Neural cell (in vitro differentiated cells): ENCODE measurements around the gene KRTAP4-1. TPM values are rescaled to one million over a fixed set of nuclear protein-coding genes. Genes with fewer than 3 reads are reported as not detected.

Source experiments
- H2AFZ ChIP-seq: fragments of 200-600, 300-800 bp; sonication (generic), shearing (Covaris generic); 2 replicates; pipeline ENCODE4 v1.6.0; 2014; ENCODE audit warnings: low read depth, mild to moderate bottlenecking, antibody characterized with exemption, low read length, moderate library complexity
- H3F3A ChIP-seq: fragments of 200-600 bp; shearing (Covaris generic); 2 replicates; pipeline ENCODE4 v1.6.1; 2016; ENCODE audit warnings: mild to moderate bottlenecking, moderate library complexity, mixed read lengths, antibody characterized with exemption, low read length; ENCODE audit not compliant: insufficient read depth, poor library complexity, severe bottlenecking
- H3K27ac ChIP-seq: fragments of 200-600, 300-800 bp; sonication (generic), shearing (Covaris generic); 2 replicates; pipeline ENCODE4 v1.5.1; 2014; ENCODE audit warnings: mild to moderate bottlenecking, low read length, moderate library complexity
- H3K27me3 ChIP-seq: fragments of 300-800, 200-600 bp; sonication (generic), shearing (Covaris generic); 2 replicates; pipeline ENCODE4 v1.6.0; 2014; ENCODE audit warnings: mild to moderate bottlenecking, low read depth, low read length, moderate library complexity; ENCODE audit not compliant: insufficient read depth
- H3K36me3 ChIP-seq: fragments of 300-800, 200-600 bp; sonication (generic), shearing (Covaris generic); 2 replicates; pipeline ENCODE4 v1.5.1; 2014; ENCODE audit warnings: mild to moderate bottlenecking, antibody characterized with exemption, low read length, moderate library complexity; ENCODE audit not compliant: insufficient read depth
- H3K4me2 ChIP-seq: fragments of 300-800, 200-600 bp; sonication (generic), shearing (Covaris generic); 2 replicates; pipeline ENCODE4 v1.6.0; 2014; ENCODE audit warnings: mild to moderate bottlenecking, low read length
- H3K4me3 ChIP-seq: fragments of 300-800, 200-600 bp; sonication (generic), shearing (Covaris generic); 2 replicates; pipeline ENCODE4 v1.5.1; 2014; ENCODE audit warnings: mild to moderate bottlenecking, low read length, moderate library complexity
- H3K79me2 ChIP-seq: fragments of 200-600 bp; shearing (Covaris generic); replicated peaks from 2 replicates; pipeline ENCODE4 v1.6.0; 2014; ENCODE audit warnings: mild to moderate bottlenecking, low read length, moderate library complexity; ENCODE audit not compliant: insufficient read depth
- H3K9ac ChIP-seq: fragments of 300-800, 200-600 bp; sonication (generic), shearing (Covaris generic); 2 replicates; pipeline ENCODE4 v1.6.1; 2016; ENCODE audit warnings: mild to moderate bottlenecking, low read length, mixed read lengths
- H3K9me2 ChIP-seq: fragments of 200-600 bp; shearing (Covaris generic); 2 replicates; pipeline ENCODE4 v1.6.1; 2016; ENCODE audit warnings: mild to moderate bottlenecking, low read length, mixed read lengths; ENCODE audit not compliant: insufficient read depth
- H3K9me3 ChIP-seq: fragments of 200-600, 300-800 bp; sonication (generic), shearing (Covaris generic); 2 replicates; pipeline ENCODE4 v1.6.1; 2016; ENCODE audit warnings: mild to moderate bottlenecking, mixed run types, low read length, moderate library complexity, mixed read lengths
- H4K20me1 ChIP-seq: fragments of 200-600 bp; shearing (Covaris generic); 2 replicates; pipeline ENCODE4 v1.6.1; 2016; ENCODE audit warnings: mild to moderate bottlenecking, mixed run types; ENCODE audit not compliant: insufficient read depth
- EP300 ChIP-seq: fragments of 450-650 bp; conservative IDR thresholded peaks from 2 replicates; pipeline ENCODE4 v1.6.1; 2014; ENCODE audit warnings: antibody characterized with exemption, mild to moderate bottlenecking, moderate library complexity; ENCODE audit not compliant: poor library complexity, severe bottlenecking
- EZH2 ChIP-seq: fragments of 200-600, 300-800 bp; shearing (Covaris generic), sonication (generic); IDR thresholded peaks from 2 replicates; pipeline ENCODE4 v1.6.1; 2014; ENCODE audit warnings: antibody characterized with exemption, low read length, borderline replicate concordance, mild to moderate bottlenecking; ENCODE audit not compliant: insufficient read depth, poor library complexity, severe bottlenecking
- MXI1 ChIP-seq: fragments of 450-650 bp; conservative IDR thresholded peaks from 2 replicates; pipeline ENCODE4 v1.6.1; 2014; ENCODE audit warnings: antibody characterized with exemption, mild to moderate bottlenecking; ENCODE audit not compliant: poor library complexity, severe bottlenecking
- POLR2AphosphoS5 ChIP-seq: IDR thresholded peaks from 2 replicates; pipeline ENCODE4 v1.6.1; 2012
- RAD21 ChIP-seq: fragments of 450-650 bp; conservative IDR thresholded peaks from 2 replicates; pipeline ENCODE4 v1.6.1; 2014; ENCODE audit warnings: antibody characterized with exemption, mild to moderate bottlenecking, moderate library complexity
- SMC3 ChIP-seq: fragments of 450-650 bp; conservative IDR thresholded peaks from 2 replicates; pipeline ENCODE4 v1.6.1; 2014; ENCODE audit warnings: antibody characterized with exemption, mild to moderate bottlenecking, moderate library complexity; ENCODE audit not compliant: poor library complexity
- TAF1 ChIP-seq: IDR thresholded peaks from 2 replicates; pipeline ENCODE4 v1.6.1; 2012; ENCODE audit warnings: low read depth
- polyA plus RNA-seq: library from polyadenylated mRNA; depleted of rRNA; stranded (reverse); fragments of >200 nt; gene quantifications from 2 replicates; pipeline ENCODE4 v1.2.3, GENCODE V29; 2014
- TF ChIP-seq, protein P1 (sequence below): IDR thresholded peaks from 2 replicates; pipeline ENCODE4 v1.6.1; 2012; ENCODE audit warnings: borderline replicate concordance
- TF ChIP-seq, protein P2 (sequence below): fragments of 450-650 bp; IDR thresholded peaks from 2 replicates; pipeline ENCODE4 v1.5.1; 2014; ENCODE audit warnings: antibody characterized with exemption, mild to moderate bottlenecking, moderate library complexity; ENCODE audit not compliant: poor library complexity, severe bottlenecking

KRTAP4-1 gene
- polyA plus RNA-seq, 1 donor from 2014 or later = not detected

DNA sequence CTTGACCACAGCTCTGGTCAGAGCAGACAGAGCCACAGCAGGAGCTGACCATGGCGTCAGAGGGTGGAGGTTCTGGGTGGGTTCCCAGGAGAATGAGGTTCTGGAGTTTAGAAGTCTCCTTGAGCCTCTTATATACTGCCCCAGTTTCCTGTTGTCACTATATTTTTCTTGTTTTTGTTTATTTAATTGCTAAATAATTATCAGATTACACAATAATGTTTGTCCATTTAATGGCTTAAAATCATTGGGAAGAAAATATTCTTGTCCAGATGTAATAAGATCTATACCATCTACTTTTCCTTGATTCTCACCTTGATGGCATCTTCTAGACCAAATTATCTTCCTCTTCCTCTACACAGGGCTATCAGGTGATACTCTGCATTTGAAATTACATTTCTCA is 16.6 kb downstream of the KRTAP4-1 start, which contains the start of gene KRTAP4-3:
Gene KRTAP4-3, minus strand, starts transcription at position 101 of the 400 bp plus-strand sequence. Its CDS starts 49 bp downstream, at position 52.
- Histone ChIP-seq H3K79me2 (no peaks in the 10 kb centered on the region), H3K9ac (no peak within 1 kb of the TSS), H4K20me1 (no peaks in the 10 kb centered on the region), H3K4me3 (no peak within 1 kb of the TSS), H3K27ac (no peak within 1 kb of the TSS), H3K36me3 (no peaks in the 10 kb centered on the region), H3F3A (no peaks in the 10 kb centered on the region), H3K27me3 (no peaks in the 10 kb centered on the region), H3K9me3 (no peaks in the 10 kb centered on the region), H3K4me2 (no peak within 1 kb of the TSS), H2AFZ (no peak within 1 kb of the TSS), H3K9me2 (no peaks in the 10 kb centered on the region)
- TF ChIP-seq SMC3 (no peak), RAD21 (no peak), EP300 (no peak), MXI1 (no peak), EZH2 (no peak)
- TF ChIP-seq, protein P1, sequence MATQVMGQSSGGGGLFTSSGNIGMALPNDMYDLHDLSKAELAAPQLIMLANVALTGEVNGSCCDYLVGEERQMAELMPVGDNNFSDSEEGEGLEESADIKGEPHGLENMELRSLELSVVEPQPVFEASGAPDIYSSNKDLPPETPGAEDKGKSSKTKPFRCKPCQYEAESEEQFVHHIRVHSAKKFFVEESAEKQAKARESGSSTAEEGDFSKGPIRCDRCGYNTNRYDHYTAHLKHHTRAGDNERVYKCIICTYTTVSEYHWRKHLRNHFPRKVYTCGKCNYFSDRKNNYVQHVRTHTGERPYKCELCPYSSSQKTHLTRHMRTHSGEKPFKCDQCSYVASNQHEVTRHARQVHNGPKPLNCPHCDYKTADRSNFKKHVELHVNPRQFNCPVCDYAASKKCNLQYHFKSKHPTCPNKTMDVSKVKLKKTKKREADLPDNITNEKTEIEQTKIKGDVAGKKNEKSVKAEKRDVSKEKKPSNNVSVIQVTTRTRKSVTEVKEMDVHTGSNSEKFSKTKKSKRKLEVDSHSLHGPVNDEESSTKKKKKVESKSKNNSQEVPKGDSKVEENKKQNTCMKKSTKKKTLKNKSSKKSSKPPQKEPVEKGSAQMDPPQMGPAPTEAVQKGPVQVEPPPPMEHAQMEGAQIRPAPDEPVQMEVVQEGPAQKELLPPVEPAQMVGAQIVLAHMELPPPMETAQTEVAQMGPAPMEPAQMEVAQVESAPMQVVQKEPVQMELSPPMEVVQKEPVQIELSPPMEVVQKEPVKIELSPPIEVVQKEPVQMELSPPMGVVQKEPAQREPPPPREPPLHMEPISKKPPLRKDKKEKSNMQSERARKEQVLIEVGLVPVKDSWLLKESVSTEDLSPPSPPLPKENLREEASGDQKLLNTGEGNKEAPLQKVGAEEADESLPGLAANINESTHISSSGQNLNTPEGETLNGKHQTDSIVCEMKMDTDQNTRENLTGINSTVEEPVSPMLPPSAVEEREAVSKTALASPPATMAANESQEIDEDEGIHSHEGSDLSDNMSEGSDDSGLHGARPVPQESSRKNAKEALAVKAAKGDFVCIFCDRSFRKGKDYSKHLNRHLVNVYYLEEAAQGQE = no peak

DNA sequence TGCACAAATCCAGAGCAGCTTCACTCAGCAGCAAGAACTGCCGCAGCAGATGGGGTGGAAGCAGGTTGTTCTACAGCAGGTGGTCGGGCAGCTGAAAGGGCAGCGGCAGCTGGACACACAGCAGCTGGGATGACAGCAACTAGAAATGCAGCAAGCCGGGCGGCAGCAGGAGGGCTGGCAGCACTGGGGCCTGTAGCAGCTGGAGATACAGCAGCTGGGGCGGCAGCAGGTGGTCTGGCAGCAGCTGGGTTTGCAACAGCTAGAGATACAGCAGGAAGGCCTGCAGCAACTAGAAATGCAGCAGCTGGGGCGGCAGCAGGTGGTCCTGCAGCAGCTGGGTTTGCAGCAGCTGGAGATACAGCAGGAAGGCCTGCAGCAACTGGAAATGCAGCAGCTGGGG is 17.1 kb downstream of the KRTAP4-1 start:
- H4K20me1 ChIP-seq = no peaks in the 10 kb centered on the region
- no peaks in the 10 kb centered on the region for H3K9me3 ChIP-seq
- no peaks in the 10 kb centered on the region for H3K9me2 ChIP-seq
- H3F3A ChIP-seq = no peaks in the 10 kb centered on the region
- no peak overlapping the region for H3K4me2 ChIP-seq
- H3K36me3 ChIP-seq = no peaks in the 10 kb centered on the region
- no peak for TF ChIP-seq SMC3
- TF ChIP-seq POLR2AphosphoS5 = no peak
- TF ChIP-seq, protein P2, sequence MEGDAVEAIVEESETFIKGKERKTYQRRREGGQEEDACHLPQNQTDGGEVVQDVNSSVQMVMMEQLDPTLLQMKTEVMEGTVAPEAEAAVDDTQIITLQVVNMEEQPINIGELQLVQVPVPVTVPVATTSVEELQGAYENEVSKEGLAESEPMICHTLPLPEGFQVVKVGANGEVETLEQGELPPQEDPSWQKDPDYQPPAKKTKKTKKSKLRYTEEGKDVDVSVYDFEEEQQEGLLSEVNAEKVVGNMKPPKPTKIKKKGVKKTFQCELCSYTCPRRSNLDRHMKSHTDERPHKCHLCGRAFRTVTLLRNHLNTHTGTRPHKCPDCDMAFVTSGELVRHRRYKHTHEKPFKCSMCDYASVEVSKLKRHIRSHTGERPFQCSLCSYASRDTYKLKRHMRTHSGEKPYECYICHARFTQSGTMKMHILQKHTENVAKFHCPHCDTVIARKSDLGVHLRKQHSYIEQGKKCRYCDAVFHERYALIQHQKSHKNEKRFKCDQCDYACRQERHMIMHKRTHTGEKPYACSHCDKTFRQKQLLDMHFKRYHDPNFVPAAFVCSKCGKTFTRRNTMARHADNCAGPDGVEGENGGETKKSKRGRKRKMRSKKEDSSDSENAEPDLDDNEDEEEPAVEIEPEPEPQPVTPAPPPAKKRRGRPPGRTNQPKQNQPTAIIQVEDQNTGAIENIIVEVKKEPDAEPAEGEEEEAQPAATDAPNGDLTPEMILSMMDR = no peak
- TF ChIP-seq RAD21 = no peak
- no peak for TF ChIP-seq TAF1
- no peak for TF ChIP-seq MXI1
- no peaks in the 10 kb centered on the region for H3K79me2 ChIP-seq
- no peak overlapping the region for H3K9ac ChIP-seq
- no peak overlapping the region for H3K4me3 ChIP-seq
- H3K27me3 ChIP-seq = no peaks in the 10 kb centered on the region
- no peak overlapping the region for H2AFZ ChIP-seq
- H3K27ac ChIP-seq = no peak overlapping the region

DNA sequence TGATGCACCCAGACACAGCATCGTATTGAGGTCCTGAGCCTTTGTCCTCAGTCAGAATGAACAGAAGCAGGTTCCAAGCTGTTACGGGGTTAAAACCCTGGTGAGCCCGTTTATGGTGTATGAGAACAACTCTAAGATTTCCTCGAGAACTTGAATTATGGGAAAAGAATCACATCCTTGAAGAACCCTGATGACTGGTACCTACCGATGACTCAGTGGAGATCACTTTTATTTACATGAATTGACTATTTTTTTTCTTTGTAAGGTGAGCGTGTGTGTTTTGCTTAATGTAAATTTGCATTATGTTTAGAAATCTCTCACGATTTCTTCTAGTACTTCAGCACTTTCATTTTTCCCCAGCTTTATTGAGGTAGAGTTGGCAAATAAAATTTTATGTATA is 20.9 kb downstream of the KRTAP4-1 start:
- no peaks in the 10 kb centered on the region for H3K36me3 ChIP-seq
- no peak overlapping the region for H3K27ac ChIP-seq
- TF ChIP-seq EZH2 = no peak
- TF ChIP-seq TAF1 = no peak
- TF ChIP-seq, protein P1 = no peak
- no peak for TF ChIP-seq MXI1
- no peak for TF ChIP-seq RAD21
- TF ChIP-seq SMC3 = no peak
- TF ChIP-seq, protein P2 = no peak
- TF ChIP-seq EP300 = no peak
- TF ChIP-seq POLR2AphosphoS5 = no peak
- no peaks in the 10 kb centered on the region for H3K79me2 ChIP-seq
- no peaks in the 10 kb centered on the region for H3K9me3 ChIP-seq
- H3K9me2 ChIP-seq = no peaks in the 10 kb centered on the region
- H3K9ac ChIP-seq = no peak overlapping the region
- H3K4me2 ChIP-seq = no peak overlapping the region
- H2AFZ ChIP-seq = no peak overlapping the region
- H4K20me1 ChIP-seq = no peaks in the 10 kb centered on the region
- H3F3A ChIP-seq = no peaks in the 10 kb centered on the region
- no peaks in the 10 kb centered on the region for H3K27me3 ChIP-seq
- no peak overlapping the region for H3K4me3 ChIP-seq
